ENCODE results near the gene SYCE3. TPM values are rescaled to one million over a fixed set of nuclear protein-coding genes. Genes with fewer than 3 reads are reported as not detected.

SYCE3 gene
- total RNA-seq, 1 donor from 2014 or later, result not detected

DNA sequence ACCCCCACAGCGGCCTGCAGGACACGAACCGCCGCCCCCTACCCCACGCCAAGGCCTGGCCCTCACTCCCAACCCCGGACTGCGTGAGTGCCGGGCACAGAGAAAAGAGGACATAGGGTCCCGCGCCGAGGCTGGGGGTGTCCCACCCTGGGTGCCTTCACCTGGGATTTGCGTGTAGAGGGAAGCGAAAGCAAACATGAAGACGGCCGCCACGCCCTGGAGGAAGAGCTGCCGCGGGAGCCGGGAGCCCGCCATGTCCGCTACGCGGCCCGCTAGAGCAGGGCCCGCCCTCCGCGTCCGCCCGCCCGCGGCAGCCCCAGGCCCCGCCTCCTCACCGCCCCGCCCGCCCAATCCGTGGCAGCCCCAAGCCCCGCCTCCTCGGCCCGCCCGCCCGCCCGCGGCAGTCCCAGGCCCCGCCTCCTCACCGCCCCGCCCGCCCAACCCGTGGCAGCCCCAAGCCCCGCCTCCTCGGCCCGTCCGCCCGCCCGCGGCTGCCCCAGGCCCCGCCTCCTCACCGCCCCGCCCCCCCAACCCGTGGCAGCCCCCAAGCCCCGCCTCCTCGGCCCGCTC, 55.2 kb downstream of the SYCE3 start, which contains the start of gene LMF2:
Gene LMF2, minus strand, starts transcription at position 282 of the 570 bp plus-strand sequence. Its CDS starts 27 bp downstream, at position 255.
- Mint-ChIP-seq H3K27ac (peak within 1 kb of the TSS; percentile 98), H3K4me1 (ENCODE audit: low read depth) (peaks cover 15% of the 10 kb centered on the region), H3K9me3 (ENCODE audit: low read depth) (no peaks in the 10 kb centered on the region), H3K36me3 (ENCODE audit: insufficient read depth) (no peaks in the 10 kb centered on the region), H3K27me3 (no peaks in the 10 kb centered on the region), H3K4me3 (ENCODE audit: low read depth) (peak within 1 kb of the TSS; percentile 95)
- TF ChIP-seq, protein P1, sequence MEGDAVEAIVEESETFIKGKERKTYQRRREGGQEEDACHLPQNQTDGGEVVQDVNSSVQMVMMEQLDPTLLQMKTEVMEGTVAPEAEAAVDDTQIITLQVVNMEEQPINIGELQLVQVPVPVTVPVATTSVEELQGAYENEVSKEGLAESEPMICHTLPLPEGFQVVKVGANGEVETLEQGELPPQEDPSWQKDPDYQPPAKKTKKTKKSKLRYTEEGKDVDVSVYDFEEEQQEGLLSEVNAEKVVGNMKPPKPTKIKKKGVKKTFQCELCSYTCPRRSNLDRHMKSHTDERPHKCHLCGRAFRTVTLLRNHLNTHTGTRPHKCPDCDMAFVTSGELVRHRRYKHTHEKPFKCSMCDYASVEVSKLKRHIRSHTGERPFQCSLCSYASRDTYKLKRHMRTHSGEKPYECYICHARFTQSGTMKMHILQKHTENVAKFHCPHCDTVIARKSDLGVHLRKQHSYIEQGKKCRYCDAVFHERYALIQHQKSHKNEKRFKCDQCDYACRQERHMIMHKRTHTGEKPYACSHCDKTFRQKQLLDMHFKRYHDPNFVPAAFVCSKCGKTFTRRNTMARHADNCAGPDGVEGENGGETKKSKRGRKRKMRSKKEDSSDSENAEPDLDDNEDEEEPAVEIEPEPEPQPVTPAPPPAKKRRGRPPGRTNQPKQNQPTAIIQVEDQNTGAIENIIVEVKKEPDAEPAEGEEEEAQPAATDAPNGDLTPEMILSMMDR (IDR thresholded peaks at IDR 0.05; ENCODE audit: unreplicated experiment), result no peak
- DNase-seq (ENCODE audit: low spot score, unreplicated experiment), result peak; percentile 89

- Mint-ChIP-seq H3K27ac (peak overlapping the region; percentile 91), H3K36me3 (ENCODE audit: insufficient read depth) (no peaks in the 10 kb centered on the region), H3K27me3 (no peaks in the 10 kb centered on the region), H3K4me3 (ENCODE audit: low read depth) (peak overlapping the region; percentile 91), H3K4me1 (ENCODE audit: low read depth) (peaks cover 15% of the 10 kb centered on the region), H3K9me3 (ENCODE audit: low read depth) (no peaks in the 10 kb centered on the region)
- DNase-seq (ENCODE audit: low spot score, unreplicated experiment), result no peak
- TF ChIP-seq, protein P1 (IDR thresholded peaks at IDR 0.05; ENCODE audit: unreplicated experiment), result no peak
Observed at GRCh38 chr22:50506611-50507420, 55.9 kb downstream of the SYCE3 start.

DNA sequence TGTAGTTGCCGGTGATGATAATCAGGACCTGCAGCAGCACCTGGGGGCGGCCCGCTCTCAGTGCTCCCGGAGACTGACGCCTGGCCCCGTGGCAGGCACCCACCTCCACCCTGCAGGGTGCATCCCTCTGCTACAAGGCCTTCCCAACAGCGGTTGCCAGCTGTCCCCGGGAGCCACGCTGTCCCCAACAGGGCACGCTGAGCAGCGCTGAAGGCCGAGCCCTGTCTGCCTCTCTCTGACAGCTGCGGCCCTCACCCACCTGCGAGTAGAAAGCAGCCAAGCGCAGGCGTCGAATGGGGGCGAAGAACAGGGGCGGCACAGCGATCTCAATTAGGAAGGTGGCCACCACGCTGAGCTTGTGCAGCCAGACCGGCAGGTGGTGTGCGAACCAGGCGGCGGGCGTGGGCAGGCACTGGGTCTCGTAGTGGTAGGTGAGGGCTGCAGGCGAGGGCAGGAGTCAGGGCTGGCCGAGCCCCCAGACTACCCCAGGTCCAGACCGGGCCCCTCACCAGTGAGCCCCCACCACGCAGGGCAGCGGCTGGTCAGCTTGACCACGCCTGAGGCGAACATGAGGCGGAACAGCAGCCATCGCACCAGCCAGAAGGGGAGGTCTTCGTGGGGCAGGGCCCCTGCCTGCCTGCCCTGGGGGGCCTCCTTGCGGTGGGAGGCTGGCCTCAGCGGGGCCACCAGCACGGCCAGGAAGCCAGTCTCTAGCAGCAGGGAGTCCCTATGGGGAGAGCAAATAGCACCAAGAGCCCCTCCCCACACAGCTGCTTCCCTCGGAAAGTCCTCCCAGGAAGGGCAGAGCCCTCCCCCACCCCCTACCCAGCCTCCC, 56.7 kb downstream of the SYCE3 start:
- no peak for DNase-seq (ENCODE audit: low spot score, unreplicated experiment)
- H3K27ac Mint-ChIP-seq, result no peak overlapping the region
- no peaks in the 10 kb centered on the region for H3K27me3 Mint-ChIP-seq

GRCh38 chr22:50505276-50505775, 57.4 kb downstream of the SYCE3 start:
- Mint-ChIP-seq H3K9me3 (ENCODE audit: low read depth) (no peaks in the 10 kb centered on the region), H3K4me3 (ENCODE audit: low read depth) (no peak overlapping the region), H3K27me3 (no peaks in the 10 kb centered on the region), H3K4me1 (ENCODE audit: low read depth) (peaks cover 15% of the 10 kb centered on the region), H3K27ac (no peak overlapping the region), H3K36me3 (ENCODE audit: insufficient read depth) (no peaks in the 10 kb centered on the region)
- TF ChIP-seq, protein P1 (IDR thresholded peaks at IDR 0.05; ENCODE audit: unreplicated experiment), result no peak
- no peak for DNase-seq (ENCODE audit: low spot score, unreplicated experiment)

More for the DNA sequence above, 56.7 kb downstream of the SYCE3 start:
- Mint-ChIP-seq H3K9me3 (ENCODE audit: low read depth) (no peaks in the 10 kb centered on the region), H3K36me3 (ENCODE audit: insufficient read depth) (no peaks in the 10 kb centered on the region), H3K4me1 (ENCODE audit: low read depth) (peaks cover 15% of the 10 kb centered on the region), H3K4me3 (ENCODE audit: low read depth) (peak overlapping the region; percentile 91)
- TF ChIP-seq, protein P1 (IDR thresholded peaks at IDR 0.05; ENCODE audit: unreplicated experiment), result no peak

Measured in progenitor cell of endocrine pancreas (in vitro differentiated cells).